Measurements from ENCODE around the gene PAQR6. TPM values are rescaled to one million over a fixed set of nuclear protein-coding genes. Genes with fewer than 3 reads are reported as not detected.

PAQR6 gene
- total RNA-seq, 1 experiment from 2014 or later: 15.8 TPM

- H3K4ac ChIP-seq (ENCODE audit: low read depth, low read length): no peak overlapping the region
- no peak overlapping the region for H2AFZ ChIP-seq (ENCODE audit: low read length)
- no peaks in the 10 kb centered on the region for H3K79me1 ChIP-seq (ENCODE audit: insufficient read depth, low read depth, low read length, poor library complexity, severe bottlenecking)
- no peak overlapping the region for H4K91ac ChIP-seq (ENCODE audit: insufficient read length, low read depth, low read length)
- no peak overlapping the region for H4K5ac ChIP-seq (ENCODE audit: insufficient read length, low read depth, low read length)
- H3K36me3 Mint-ChIP-seq (ENCODE audit: insufficient read depth in 1 of 3, low read depth in 3 of 3): peaks cover 21 to 52% (median 41%) of the 10 kb centered on the region in 3 experiments; a peak in 6 of 7 replicates
- no peaks in the 10 kb centered on the region for H3K79me2 ChIP-seq (ENCODE audit: insufficient read depth, low read length)
- H4K8ac ChIP-seq (replicated peaks; ENCODE audit: insufficient read length, low read depth, low read length): no peak overlapping the region
- peaks cover 3% of the 10 kb centered on the region for H3K23me2 ChIP-seq (ENCODE audit: insufficient read length, low read depth, low read length, poor library complexity, severe bottlenecking)
- H3K4me2 ChIP-seq (ENCODE audit: insufficient read depth, insufficient read length, low read length): no peak overlapping the region
- H3K4me1 ChIP-seq (ENCODE audit: insufficient read depth, low read length): peaks cover 2% of the 10 kb centered on the region; the same call in 1 of the 2 replicates
- no peak overlapping the region for H3K23ac ChIP-seq (ENCODE audit: insufficient read length, low read depth, low read length)
- no peak overlapping the region for H3T11ph ChIP-seq (ENCODE audit: low read length)
- no peak for TF ChIP-seq CTCF (conservative IDR thresholded peaks at IDR 0.05)
- H3K27ac ChIP-seq (ENCODE audit: insufficient read length, low read depth, low read length): no peak overlapping the region
- no peak overlapping the region for H3K9ac ChIP-seq (ENCODE audit: extremely low read depth, insufficient read length, low read length)
- no peak overlapping the region for H2BK15ac ChIP-seq (ENCODE audit: low read depth, low read length)
- H3K27me3 Mint-ChIP-seq (ENCODE audit: low read depth): peaks cover 4% of the 10 kb centered on the region; the same call in 1 of the 2 replicates
- peaks cover 15 to 22% of the 10 kb centered on the region in 2 experiments for H3K4me1 Mint-ChIP-seq
- H3K9me3 ChIP-seq (ENCODE audit: control insufficient read depth, low read depth, low read length): no peaks in the 10 kb centered on the region
- no peaks in the 10 kb centered on the region for H3K9me3 Mint-ChIP-seq
- no CpG with 5 or more reads among the region's 4 CpGs for whole genome bisulfite sequencing (ENCODE audit: extremely low coverage, insufficient read length, low lambda C conversion rate)
- no peak overlapping the region for H2AK5ac ChIP-seq (ENCODE audit: insufficient read length, low read length)
- DNase-seq: no peak
- H4K20me1 ChIP-seq (ENCODE audit: control insufficient read depth, insufficient read depth, insufficient read length): no peaks in the 10 kb centered on the region
- peak overlapping the region in 2 of 3 experiments; percentile 61 to 89; a peak in 2 of 7 replicates for H3K27ac Mint-ChIP-seq
- no peaks in the 10 kb centered on the region for H3K27me3 ChIP-seq (ENCODE audit: insufficient read depth, low read length)
- H3K14ac ChIP-seq (ENCODE audit: insufficient read depth, low read length): 0 out of 2 replicates have a peak overlapping the region, but pooled peaks have one; percentile 26
- H2BK20ac ChIP-seq (ENCODE audit: low read depth, low read length, poor library complexity, severe bottlenecking): no peak overlapping the region
- no peak overlapping the region for H3K56ac ChIP-seq (ENCODE audit: insufficient read length, low read depth, low read length)
- no peak overlapping the region for H2BK12ac ChIP-seq (ENCODE audit: insufficient read length, low read depth, low read length)
- H3K4me3 Mint-ChIP-seq: no peak overlapping the region
- H2BK120ac ChIP-seq (ENCODE audit: low read depth, low read length, poor library complexity, severe bottlenecking): no peak overlapping the region
- no peak overlapping the region for H2BK5ac ChIP-seq (ENCODE audit: insufficient read length, low read length)
- no peak overlapping the region for H3K18ac ChIP-seq (ENCODE audit: insufficient read length, low read depth, low read length)
Observed at GRCh38 chr1:156248323-156248683, 447 bp upstream of the PAQR6 start.
